Lower leg skin (tissue), 3 donors: Measurements from ENCODE around the gene PRPS1L1.

ENCODE experiments used
- POLR2A ChIP-seq, 2 donors: fragments of 450-650 bp; IDR thresholded peaks; one replicate each; pipeline ENCODE4 v1.6.1; 2016 to 2017; ENCODE audit warnings: antibody characterized with exemption in 2 of 2, mild to moderate bottlenecking in 1 of 2, moderate library complexity in 1 of 2
- TF ChIP-seq, protein P1 (sequence below), 3 donors: fragments of 450-650 bp; IDR thresholded peaks; one replicate each; pipeline ENCODE4 v1.5.1; 2016; ENCODE audit warnings: antibody characterized with exemption in 3 of 3, mild to moderate bottlenecking in 3 of 3, moderate library complexity in 2 of 3

DNA sequence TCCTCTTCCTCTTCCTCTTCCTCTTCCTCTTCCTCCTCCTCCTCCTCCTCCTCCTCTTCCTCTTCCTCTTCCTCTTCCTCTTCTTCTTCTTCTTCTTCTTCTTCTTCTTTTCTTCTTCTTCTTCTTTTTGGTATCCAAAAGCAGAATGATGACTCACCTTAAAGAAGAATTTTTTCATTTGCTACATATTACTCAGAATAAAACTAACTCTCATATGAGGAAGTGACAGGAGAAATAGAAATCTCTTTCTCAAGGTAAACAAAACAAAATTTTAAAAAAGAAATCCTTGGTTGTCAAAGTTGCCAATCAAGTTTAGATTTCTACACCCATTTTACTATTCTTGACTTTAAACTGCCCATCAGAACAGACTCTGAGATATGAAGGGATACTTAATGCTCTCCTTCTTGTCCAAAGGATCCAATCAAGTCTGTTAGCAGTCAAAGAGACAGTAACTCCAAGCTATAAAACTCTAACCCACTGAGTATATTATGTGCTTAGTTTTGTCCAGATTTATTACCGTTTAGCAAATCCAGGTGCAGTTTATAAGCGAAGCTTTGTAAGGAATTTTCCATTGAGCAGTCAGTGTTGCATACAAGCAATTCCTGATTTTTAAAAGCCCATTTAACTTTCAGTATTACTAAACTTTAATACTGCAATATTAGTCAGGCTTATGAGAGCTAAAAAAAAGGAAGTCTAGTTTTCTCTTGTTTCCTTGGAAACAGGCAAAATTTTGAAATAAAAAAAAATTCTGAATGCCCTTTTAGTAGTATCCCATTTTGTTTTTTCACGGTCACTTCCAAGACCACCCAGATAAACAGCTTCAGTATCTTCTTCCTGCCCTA lies 44.2 kb downstream of the PRPS1L1 start:
- TF ChIP-seq, protein P1, sequence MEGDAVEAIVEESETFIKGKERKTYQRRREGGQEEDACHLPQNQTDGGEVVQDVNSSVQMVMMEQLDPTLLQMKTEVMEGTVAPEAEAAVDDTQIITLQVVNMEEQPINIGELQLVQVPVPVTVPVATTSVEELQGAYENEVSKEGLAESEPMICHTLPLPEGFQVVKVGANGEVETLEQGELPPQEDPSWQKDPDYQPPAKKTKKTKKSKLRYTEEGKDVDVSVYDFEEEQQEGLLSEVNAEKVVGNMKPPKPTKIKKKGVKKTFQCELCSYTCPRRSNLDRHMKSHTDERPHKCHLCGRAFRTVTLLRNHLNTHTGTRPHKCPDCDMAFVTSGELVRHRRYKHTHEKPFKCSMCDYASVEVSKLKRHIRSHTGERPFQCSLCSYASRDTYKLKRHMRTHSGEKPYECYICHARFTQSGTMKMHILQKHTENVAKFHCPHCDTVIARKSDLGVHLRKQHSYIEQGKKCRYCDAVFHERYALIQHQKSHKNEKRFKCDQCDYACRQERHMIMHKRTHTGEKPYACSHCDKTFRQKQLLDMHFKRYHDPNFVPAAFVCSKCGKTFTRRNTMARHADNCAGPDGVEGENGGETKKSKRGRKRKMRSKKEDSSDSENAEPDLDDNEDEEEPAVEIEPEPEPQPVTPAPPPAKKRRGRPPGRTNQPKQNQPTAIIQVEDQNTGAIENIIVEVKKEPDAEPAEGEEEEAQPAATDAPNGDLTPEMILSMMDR (IDR thresholded peaks at IDR 0.05), result no peak
- no peak for TF ChIP-seq POLR2A (IDR thresholded peaks at IDR 0.05)
